HepG2 (cell line): ENCODE data around the gene SLC9A8.
A peak's percentile ranks its signal among the peaks of the same experiment; 100 is the strongest.

Experiments
- CTCF ChIP-seq: sonication (generic); formaldehyde crosslinking; IDR thresholded peaks from 2 replicates; pipeline ENCODE4 v1.5.0; 2020; ENCODE audit warnings: mild to moderate bottlenecking, missing genetic modification reagents, moderate library complexity
- HOXA7 ChIP-seq: sonication (generic); formaldehyde crosslinking; IDR thresholded peaks from 2 replicates; pipeline ENCODE4 v1.8.1; 2022; ENCODE audit warnings: mild to moderate bottlenecking, missing genetic modification reagents, moderate library complexity
- POLR2A ChIP-seq, 2 experiments: IDR thresholded peaks; 2 replicates each; pipeline ENCODE4 v1.6.1; 2011; ENCODE audit warnings: low read depth in 2 of 2, low read length in 2 of 2, mild to moderate bottlenecking in 1 of 2, moderate library complexity in 1 of 2; ENCODE audit not compliant: insufficient read depth in 1 of 2
- ZNF572 ChIP-seq: sonication (generic); formaldehyde crosslinking; IDR thresholded peaks from 2 replicates; pipeline ENCODE4 v1.5.1; 2020; ENCODE audit warnings: mild to moderate bottlenecking, missing genetic modification reagents

DNA sequence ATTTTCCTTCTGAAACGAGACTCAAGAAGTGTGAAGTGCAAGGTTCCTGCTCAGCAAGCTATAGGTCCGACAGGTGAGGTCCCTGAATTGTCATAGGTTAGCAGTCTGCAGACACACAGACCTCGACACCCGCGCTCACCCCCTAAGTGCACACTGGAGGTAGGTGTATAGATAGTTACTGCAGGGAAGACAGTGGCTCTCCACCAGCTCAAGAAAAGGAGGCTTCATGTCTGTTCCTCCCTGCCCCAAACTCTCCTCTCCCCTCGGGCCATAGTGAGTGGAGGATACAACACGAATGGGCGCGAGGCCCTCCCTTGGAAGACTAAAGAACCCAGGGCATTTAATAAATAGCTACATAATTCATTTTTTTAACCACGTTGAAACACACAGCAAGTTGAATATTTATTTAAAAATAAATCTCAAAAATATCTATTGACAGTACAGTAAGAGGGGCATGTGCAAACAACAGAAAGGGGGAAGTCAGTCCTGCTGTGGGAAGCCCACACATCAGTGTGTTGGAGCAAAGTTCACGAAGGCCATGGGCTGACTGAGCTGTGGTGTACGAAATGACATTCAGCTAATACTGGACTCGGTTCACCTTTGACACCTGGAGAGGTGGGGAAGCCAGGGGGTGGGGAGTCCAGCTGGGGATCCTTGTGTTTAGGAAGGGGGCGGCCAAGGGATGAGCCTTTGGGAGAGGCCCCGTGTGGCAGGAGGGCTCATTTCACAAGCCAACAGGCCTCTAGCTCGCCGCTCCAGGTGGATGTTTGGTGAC lies 92.0 kb downstream of the SLC9A8 start:
- TF ChIP-seq HOXA7 (CRISPR knock-in tag) (0 out of 2 replicates have a peak, but pooled peaks have one; percentile 10), CTCF (no peak), ZNF572 (no peak), POLR2A (IDR thresholded peaks at IDR 0.05; ENCODE audit: insufficient read depth in 1 of 2, low read depth in 2 of 2, low read length in 2 of 2) (peak in 1 of 2 experiments; percentile 15; a peak in 1 of 4 replicates)
